Activated CD8-positive, alpha-beta memory T cell treated with anti-CD3 and anti-CD28 coated beads for 48 hours (primary cell): ENCODE measurements around the gene MAN2A1.
A peak's percentile ranks its signal among the peaks of the same experiment; 100 is the strongest.

Source experiments
- DNase-seq, 3 experiments: peaks; one replicate each; pipeline ENCODE4 v3.0.0-alpha.2; 2020; ENCODE audit warnings: low read depth in 2 of 3, low spot score in 2 of 3

MAN2A1 gene

DNA sequence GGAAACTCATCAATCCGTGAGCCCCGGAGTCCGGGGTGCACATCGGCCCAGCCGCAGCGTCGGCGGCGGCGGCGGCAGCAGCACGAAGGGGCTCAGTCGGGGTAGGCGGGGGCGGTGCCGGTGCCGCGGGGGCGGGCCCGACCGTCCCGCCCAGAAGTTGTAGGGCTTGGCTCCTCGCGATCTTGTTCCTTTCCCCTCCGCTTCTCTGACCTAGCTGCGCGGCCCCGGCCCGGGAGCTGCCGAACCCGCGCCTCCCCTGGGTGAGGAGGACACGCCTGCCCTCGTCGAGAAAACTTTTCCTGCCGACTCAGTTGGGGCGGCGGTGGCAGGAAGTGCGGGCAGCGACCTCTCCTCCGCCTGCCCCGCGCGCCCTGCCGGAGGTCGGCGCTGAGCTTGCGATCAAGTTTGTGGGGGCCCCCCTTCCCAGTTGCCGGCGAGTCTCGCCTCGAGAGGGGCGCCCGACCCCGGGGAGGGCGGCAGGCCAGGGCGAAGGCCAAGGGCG, at the start of gene MAN2A1:
Gene MAN2A1 (plus strand): TSS at position 188 of the 502 bp plus-strand sequence. CDS start 491 bp downstream, outside the sequence.
- DNase-seq, result peak; percentile 45 to 64 (median 48)

DNA sequence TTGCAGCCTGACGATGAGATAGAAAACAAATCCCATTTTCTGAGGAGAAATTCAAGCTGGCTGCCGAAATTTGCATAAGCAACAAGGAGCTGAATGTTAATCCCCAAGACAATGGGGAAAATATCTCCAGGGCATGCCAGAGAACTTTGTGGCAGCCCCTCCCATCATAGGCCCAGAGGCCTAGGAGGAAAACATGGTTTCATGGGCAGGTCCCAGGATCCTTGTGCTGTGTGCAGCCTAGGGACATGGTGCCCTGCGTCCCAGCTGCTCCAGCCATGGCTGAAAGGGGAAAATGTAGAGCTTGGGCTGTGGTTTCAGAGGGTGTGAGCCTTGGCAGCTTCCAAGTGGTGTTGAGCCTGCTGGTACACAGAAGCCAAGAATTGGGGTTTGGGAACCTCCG, 48.8 kb upstream of the MAN2A1 start:
- no peak for DNase-seq

DNA sequence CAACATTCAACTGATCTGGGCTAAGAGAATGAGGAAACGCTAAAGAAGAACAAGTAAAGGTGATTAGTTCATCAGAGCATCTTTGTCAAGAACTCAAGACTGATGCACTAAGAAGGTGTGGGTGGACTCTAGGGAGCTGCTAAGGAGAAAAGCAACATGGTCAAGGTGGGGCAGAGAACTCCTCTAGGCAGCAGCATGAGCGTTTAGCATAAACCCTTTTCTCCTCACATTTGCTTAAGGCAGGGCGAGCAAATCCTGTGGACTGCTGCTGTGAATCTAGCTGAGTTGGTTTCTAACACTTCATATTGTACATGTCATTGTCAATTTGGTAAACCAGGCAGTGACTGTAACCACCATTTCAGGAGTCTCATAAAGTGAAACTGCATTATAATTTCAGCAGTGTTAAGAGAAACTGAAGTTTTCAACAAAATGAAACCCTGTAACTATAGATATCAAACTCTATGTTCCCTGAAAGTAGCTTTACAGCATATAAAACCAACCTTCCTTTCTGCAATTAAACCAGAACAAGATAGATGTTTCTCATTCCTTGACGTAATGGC, 45.9 kb upstream of the MAN2A1 start:
- DNase-seq, result no peak

DNA sequence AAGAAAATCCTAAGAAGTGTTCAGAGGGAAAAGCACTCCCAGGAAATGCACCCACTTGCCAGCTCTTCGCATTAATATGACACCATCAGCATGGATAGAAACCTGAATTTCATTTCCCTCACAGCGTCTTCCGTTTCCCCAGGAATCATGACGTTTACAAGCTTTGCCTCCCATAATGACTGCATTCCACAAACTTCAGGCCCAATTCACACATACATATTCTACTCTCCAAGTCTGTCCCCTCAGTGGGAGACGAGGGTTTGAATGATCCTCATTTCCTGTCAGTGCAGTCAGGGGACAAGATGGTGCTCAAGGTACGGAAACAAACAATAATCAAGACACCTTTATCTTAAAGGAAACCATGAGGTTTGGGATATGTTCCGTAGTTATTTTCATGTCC, 44.9 kb upstream of the MAN2A1 start:
- no peak for DNase-seq

DNA sequence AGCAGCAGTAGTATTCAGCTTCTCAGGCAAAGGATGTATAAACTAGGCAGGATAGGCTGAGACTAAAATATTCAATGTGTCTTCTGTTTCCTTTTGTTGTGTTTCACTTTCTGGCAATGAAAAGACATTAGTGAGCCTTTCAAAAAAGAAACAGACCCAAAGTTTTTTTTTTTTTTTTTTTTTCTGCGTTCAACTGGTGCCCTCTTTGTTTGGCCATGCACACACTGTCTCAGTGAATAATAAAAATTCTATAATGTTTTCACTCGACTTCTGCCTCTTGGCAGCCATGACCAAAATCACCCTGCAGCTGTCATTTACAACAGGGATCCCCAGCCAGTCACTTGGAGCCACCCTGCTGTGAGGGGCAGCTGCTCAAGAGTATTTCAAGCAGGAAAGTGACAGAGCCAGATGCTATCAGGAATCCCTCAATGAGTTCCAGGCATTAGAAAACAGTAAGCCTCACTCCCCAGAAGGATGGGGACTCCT, 44.0 kb upstream of the MAN2A1 start:
- DNase-seq, result no peak

DNA sequence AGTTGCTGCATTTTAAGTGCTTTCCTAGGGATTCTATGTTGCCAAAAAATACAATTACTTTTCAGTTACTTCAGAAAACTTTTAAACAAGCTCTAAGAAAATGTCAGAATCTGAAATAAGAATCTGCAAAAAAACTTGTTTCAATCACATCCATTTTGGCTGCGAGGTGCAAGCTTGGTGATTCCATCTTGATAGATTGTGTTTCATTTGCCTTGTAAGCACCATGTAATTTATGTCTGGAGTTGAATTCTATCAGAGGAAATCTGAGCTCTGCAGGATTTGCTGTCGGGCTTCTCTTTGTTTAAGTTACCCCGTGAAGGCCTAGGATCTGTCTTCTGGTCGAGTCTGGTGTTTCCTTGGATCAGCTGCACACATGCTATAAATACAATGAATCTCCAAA, 40.4 kb upstream of the MAN2A1 start:
- DNase-seq, result no peak

DNA sequence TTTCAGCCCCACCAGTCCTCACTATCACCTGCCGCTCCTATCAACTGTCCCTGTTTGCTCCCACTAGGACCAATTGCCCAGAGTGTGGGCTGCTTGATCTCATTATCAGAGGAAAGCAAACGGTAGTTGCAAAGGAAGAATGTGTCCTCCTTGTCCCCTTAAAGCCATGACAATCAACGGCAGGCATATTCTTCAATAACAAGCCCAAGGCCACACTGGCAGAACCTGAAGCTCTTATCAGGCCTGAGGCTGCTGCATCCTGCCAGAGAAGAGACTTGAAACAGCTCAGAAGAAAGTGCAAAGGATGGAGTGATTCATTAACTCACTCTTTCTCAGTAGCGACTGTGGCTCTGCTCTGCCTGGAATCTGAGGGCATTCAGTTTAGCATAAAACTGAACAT, 39.2 kb upstream of the MAN2A1 start:
- DNase-seq, result no peak

DNA sequence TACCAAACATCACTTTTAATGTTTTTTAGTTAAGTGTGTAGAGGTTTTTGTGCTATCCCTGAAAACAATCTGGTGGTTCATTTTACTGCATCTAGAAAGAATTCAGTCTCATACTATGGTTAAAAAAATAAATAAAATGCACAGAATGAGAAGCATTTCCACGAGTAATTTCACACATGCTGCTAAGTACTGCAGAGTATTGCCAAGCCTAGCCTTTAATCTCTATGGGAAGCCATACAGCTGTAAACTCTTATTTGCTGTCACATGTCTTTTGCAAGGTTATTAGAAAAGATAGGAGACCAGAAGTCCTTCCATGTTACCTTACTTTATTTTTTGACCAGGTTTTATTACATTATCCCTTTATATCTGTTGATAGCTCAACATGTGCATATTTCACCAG, 37.6 kb upstream of the MAN2A1 start:
- DNase-seq, result no peak

DNA sequence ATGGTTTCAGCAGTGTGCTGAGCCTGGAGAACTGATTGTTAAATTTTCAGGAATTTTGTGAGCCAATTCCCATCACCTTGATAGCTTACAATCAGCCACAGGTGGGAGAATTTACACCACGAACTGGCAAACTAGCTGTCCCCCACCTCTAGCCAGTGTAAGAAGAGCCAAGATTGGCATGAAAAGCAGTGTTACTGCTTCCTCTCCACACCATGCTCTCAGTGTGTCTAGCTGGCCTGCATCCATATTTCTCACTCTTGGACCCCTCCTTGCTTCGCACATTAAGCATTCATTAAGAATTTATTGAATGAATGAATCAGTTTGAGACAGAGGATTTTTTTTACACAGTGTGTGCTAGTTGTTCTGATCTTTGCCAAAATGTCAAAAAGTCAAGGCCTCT, 36.7 kb upstream of the MAN2A1 start:
- no peak for DNase-seq

DNA sequence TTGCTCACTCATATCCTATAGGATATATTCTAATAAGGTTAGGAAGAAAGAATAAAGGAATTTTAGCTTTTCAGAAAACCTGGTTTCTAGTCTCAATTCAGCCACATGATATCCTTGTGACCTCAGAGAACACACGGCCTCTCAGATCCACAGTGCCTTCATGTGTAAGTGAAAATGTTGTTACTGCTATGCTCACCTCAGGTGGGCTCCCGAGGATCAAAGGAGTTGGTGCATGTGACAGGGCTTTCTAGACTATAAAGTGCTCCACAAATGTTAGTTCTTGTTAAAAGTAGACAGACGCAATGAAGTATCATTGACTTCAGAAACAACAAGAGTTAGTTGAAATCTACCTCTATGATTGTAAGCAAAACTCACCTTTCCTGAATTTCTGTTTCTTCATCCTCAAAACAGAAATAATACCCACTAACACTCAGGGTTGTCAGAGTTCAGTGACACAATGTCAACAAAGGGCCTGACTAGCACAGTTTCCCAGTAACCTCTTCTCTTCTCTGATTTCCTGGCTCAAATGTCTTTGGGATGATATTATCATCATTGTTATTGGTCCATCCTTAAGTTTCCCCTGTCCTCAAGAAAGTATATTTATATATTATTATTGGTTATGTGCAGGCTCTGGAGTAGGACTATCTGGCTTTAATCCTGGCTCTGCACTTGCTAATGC, 36.0 kb upstream of the MAN2A1 start:
- no peak for DNase-seq

DNA sequence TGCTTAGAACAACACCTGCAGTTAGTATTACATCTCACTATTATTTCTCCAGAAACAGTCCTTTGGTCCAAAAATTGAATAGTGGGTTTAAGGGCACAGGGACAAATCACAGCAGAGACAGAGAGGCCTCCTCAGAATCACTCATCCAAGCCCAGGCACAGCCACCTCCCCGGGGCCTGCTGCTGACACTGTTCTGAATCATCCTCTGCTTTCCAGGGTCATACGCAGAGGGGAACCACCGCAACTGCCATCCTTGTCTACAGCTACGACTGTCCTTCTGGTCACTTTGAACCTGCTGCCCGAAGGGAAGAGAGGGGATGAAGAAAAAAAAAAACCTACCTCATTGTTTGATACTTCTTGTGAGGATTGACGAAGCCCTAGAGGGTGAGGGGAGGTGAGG, 35.3 kb upstream of the MAN2A1 start:
- no peak for DNase-seq

DNA sequence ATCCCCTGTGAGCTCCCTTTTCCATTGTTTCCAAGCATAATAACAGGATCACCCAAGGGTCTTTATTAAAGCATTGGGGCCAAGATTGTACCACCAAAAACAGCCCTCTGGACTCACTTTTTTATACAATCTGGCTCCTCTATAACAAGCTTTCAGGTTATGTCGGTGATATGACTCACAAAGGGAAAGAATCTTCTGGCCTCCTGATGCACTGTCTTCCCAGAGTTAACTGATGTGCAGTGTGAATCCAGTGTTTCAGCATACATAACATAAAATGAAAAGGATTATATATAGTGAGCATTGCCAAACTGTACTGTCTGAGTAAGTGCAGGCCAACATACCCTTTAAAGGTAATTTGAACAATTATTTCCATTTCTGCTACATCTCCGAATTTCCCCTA, 33.9 kb upstream of the MAN2A1 start:
- DNase-seq, result no peak

DNA sequence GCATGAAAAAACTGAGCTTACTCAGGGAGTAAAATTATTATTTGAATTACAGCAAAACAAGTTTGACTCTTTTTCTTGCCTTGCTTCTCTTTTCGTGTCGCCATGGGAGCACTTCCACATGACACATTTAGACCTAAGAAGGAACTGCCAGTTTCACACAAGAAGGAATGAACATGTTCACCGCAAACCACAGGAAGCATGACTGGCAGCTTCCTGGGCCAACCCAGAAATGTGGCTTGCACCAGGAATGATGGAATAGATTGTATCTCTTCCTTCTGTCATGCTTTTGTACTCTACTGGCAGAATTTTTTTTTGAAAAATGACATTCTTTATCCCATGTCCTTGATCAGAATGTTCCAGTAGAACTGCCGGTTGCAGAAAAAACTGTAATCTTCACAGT, 32.9 kb upstream of the MAN2A1 start:
- DNase-seq, result no peak

DNA sequence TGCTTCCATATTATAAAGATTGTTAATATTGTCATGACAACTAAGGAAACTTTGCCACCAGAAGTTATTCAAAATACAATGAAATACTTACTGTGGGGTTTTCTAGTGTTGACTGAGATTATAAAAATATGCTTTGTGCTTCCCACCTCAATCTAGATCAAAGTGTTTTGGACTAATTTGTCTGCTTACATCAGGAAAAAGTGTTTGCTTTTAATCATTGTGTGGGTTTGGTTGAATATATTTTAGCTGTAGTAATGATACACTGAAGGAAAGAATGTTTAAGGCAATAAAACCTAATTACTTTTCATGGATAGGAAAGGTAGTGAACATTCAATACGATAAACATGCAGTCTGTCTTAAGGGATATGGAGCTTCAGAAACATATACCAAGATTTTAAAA, 29.8 kb upstream of the MAN2A1 start:
- no peak for DNase-seq

DNA sequence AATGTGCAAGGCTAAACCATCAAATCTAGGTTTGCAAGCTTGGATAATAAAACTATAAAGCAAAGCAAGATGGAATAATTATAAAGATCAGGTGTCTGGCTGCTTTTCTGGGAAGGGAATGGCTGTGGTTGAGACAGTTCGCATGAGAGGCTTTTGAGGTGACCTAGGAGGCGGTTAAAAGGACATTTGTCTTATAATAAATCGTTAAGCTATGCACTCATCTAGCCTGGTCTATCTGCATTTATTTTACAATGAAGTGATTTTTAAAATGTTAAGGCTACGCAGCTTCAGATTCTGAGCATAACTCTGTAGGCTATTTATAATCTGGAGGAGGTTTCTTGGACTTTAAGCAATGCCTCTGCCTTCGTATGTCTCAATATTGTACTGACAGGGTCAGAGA, 29.4 kb upstream of the MAN2A1 start:
- DNase-seq, result no peak

DNA sequence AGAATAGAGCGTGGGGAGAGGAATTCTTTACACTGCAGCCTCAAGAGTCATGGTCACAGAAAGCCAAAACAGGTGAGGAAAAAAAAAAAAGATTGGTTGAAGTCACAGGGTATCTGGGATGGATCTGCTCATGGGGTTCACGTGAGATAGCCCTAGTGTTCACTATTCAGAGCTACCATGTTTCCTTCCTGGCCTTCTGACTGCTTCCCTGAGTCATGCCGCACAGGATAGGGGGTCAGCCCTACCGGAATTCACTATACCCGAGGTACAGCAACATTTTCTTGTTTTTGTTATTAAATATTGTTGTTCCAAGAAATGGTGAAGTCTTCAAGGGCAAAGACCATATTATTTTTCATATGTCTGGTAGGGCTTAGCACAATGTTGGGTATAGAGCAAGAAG, 21.5 kb upstream of the MAN2A1 start:
- no peak for DNase-seq

DNA sequence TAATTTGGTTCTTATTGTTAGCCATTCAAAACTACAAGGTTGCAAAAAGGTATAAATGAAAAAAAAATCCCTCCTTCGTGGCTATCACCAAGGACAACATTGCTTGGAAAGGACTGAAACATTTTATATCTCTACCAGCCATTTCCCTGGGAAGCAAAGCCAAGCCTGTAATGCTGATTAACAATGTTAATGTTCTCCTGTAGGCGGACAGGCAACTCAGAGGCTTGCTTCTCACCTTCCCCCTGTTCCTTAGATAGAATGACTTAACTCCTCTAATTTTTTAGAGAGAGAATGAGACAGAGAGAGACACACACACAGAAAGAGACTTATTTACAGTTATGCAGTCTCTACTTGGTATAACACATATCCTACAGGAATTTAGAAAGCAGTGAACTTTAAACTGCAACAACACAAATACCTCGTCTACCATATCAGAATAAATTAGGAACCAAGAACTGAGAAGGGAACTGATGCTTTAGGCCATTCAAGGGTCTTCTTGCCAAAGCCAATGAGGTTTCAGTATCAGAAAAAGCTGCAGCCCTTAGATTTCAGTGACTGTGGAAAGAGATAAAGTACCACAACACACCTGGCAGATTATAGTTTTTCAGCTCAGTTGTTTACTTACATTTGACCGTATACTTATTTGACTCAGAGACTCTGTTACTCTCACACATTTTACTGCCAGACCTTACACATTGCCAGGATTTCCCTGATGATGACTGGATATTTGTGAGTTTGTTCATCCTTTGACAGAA, 20.9 kb upstream of the MAN2A1 start:
- DNase-seq, result no peak

DNA sequence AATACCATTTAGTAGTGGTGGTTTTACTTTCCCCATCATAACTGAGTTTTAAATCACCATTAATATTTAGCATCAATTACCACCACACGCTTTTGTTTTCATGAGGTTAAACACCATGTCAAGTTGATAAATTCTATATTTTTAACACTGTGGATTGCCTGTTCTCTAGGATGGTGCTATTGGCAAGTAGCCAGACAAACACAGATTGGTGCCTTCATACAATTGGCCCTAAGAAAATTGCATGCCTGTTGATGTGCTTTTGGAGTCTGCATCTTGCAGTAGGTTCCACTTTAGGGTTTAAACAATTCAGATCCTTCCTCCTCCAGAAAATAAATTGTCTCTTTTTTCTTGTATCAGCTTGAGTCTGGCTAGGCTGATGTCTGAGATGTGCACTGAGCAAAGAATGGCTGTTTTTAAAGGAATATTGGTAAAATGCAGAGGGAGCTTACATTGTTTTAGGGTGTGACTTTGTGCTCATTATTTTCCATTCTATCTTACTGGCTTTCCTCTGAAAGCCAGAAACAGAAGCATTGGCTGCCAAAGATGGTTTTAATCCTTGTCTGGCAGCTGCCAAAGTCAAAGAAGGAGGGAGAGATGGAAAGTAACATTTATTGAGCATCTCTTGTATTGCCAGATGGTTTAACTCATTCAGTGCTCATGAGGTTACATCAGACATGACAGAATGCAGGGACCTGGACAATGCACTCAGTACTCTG, 19.6 kb upstream of the MAN2A1 start:
- no peak for DNase-seq

DNA sequence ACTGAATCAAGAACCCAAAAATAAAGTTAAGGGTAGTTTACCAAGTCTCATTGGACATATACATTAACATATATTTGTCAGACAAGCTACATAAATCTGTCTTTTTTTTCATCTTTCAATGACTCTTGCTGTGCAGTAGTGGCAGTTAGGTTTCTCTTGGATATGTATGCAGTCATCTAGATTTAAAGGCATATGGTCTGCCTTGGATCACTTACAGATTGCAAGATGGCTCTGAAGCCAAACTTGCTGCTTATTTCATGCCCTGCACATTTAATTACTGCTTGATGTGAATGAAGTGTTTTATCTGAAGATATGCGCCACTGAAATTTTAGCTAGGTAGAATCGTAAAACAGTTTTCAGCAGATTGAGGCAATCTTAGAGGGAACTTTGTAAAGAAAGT, 18.6 kb upstream of the MAN2A1 start:
- DNase-seq, result no peak

DNA sequence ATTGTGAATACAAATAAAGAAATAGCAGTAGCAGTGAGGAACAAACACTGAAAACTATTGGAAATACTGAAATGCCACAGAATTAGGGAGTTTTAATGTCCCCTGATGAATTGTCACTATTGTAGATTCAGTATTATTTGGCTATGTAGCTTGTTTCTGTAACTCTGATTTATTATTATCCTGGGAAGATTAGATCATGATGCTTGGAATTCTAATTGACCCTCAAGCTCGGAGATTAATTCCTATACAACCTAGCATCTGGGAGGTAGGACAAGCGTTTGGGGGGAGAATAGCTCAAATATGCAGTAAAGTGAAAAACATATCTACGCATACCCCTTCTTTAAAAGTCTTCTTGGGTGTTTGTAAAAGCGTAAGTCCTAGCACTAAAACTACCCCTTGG, 15.1 kb upstream of the MAN2A1 start:
- no peak for DNase-seq

DNA sequence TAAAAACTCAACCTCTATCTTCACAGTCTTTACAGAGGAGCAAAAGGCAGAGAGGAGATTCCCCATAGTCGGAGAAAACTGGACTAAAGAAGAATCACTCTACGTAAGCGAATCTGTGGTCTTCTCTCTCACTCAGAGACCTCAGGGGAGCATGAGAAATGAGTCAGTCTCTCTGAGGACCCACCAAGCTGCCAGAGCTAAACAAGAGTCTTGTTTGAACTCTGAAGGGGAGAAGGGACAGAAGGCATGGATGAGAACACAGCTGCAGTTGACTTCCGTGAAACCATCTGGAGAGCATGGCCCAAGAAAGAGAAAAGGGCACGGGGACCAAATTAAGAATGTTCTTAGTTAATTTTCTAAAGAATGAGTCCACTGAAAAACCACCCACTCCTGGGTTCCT, 12.8 kb upstream of the MAN2A1 start:
- DNase-seq, result no peak

DNA sequence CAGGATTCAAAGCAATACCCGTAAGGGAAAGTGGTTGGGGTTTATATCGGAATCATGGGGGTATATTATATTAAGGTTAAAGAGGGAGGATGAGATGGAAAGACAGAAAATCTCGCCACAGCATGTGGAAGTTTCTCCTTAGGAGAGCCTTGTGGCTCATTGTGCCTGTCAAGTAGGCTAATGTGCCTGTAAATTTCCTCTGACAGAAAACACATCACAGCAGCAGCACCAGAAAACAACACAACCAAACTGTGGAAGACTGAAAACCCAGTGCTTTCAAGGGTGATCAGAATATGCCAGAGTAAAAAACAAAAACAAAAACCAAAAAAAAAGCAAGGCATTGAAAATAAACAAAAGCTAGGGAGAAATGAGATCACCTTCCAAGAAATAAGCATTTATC, 11.3 kb upstream of the MAN2A1 start:
- DNase-seq, result no peak
